Fibroblast of lung (primary cell): ENCODE measurements around the gene FPGS.

ENCODE experiments used
- EZH2 ChIP-seq: IDR thresholded peaks from 2 replicates; pipeline ENCODE4 v1.5.1; 2012; ENCODE audit warnings: low read length, control low read depth, mild to moderate bottlenecking; ENCODE audit errors: missing control alignments
- TF ChIP-seq, protein P1 (sequence below), 2 donors: IDR thresholded peaks in 1 of 2; conservative IDR thresholded peaks in 1 of 2; 1 replicate in 1 of 2; 2 replicates in 1 of 2; pipeline ENCODE4 v1.5.1; 2011 to 2012; ENCODE audit warnings: low read length in 2 of 2, control low read depth in 1 of 2, inconsistent platforms in 1 of 2, low read depth in 1 of 2, mild to moderate bottlenecking in 1 of 2

DNA sequence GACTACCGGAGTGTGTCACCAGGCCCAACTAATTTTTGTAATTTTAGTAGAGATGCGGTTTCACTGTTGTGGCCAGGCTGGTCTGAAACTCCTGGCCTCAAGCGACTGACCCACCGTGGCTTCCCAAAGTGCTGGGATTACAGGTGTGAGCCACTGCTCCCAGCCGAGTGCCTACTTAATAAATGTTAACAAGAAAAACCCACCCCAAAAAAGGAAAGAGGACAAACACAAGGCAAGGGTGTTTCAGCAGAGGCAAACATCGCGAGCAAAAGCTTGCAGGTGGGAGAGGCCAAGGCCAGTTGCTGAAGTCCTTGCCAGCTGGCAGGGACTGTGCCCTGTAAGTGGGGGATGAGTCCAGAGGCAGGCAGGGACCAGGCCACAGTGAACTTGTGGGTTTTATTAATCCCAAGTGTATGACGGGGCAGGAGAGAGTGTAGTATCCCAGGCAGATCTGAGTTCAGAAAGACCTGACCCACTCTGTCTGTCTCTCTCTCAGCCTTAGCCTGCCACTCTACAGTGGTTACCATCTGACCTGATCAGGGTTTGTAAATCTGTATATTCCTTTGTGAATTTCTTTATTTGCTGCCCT lies 6.4 kb upstream of the FPGS start:
- TF ChIP-seq, protein P1, sequence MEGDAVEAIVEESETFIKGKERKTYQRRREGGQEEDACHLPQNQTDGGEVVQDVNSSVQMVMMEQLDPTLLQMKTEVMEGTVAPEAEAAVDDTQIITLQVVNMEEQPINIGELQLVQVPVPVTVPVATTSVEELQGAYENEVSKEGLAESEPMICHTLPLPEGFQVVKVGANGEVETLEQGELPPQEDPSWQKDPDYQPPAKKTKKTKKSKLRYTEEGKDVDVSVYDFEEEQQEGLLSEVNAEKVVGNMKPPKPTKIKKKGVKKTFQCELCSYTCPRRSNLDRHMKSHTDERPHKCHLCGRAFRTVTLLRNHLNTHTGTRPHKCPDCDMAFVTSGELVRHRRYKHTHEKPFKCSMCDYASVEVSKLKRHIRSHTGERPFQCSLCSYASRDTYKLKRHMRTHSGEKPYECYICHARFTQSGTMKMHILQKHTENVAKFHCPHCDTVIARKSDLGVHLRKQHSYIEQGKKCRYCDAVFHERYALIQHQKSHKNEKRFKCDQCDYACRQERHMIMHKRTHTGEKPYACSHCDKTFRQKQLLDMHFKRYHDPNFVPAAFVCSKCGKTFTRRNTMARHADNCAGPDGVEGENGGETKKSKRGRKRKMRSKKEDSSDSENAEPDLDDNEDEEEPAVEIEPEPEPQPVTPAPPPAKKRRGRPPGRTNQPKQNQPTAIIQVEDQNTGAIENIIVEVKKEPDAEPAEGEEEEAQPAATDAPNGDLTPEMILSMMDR (conservative IDR thresholded peaks at IDR 0.05 in 1 of 2, IDR thresholded peaks at IDR 0.05 in 1 of 2; ENCODE audit: low read depth in 1 of 2, low read length in 2 of 2) = no peak
- no peak for TF ChIP-seq EZH2
